Naive thymus-derived CD4-positive, alpha-beta T cell (primary cell): ENCODE measurements around the gene CNPPD1. TPM values are rescaled to one million over a fixed set of nuclear protein-coding genes. Genes with fewer than 3 reads are reported as not detected.

Experiments
- ATAC-seq: fragments of 150-1000 bp; cut with Tn5 transposase; 2 replicates; pipeline ENCODE4 v1.10.0; 2021; ENCODE audit warnings: mild to moderate bottlenecking, moderate library complexity
- CTCF ChIA-PET: fragments of 350-600 bp; sonication (Branson Sonifier 250); formaldehyde crosslinking; loops from one replicate; lab custom pipeline; 2021; ENCODE audit warnings: antibody characterized with exemption; lab: Charles Lee
- POLR2A ChIA-PET: fragments of 350-600 bp; sonication (Branson Sonifier 250); formaldehyde crosslinking; loops from one replicate; lab custom pipeline; 2021; ENCODE audit warnings: antibody characterized with exemption, inconsistent platforms; lab: Charles Lee
- DNase-seq, 9 donors: peaks; one replicate each; pipeline versions ENCODE4 v3.0.0 to v3.0.0-alpha.2; 2020 to 2022; ENCODE audit warnings: mixed read lengths in 1 of 9
- H3K27ac ChIP-seq: one replicate; pipeline ENCODE4 v1.7.0; 2013; ENCODE audit warnings: mild to moderate bottlenecking, low read depth, low read length, moderate library complexity
- H3K27me3 ChIP-seq, 2 donors: one replicate each; pipeline ENCODE4 v1.7.0; 2013; ENCODE audit warnings: low read length in 2 of 2, mild to moderate bottlenecking in 2 of 2, moderate library complexity in 2 of 2; ENCODE audit not compliant: control insufficient read depth in 2 of 2, insufficient read depth in 2 of 2
- H3K36me3 ChIP-seq, 3 experiments: 1 replicate in 2 of 3; 2 replicates in 1 of 3; pipeline ENCODE4 v1.7.0; 2013; ENCODE audit warnings: low read length in 3 of 3, mild to moderate bottlenecking in 3 of 3, moderate library complexity in 1 of 3; ENCODE audit not compliant: insufficient read depth in 3 of 3, control insufficient read depth in 2 of 3
- H3K4me1 ChIP-seq, 2 donors: one replicate each; pipeline ENCODE4 v1.7.0; 2013; ENCODE audit warnings: low read length in 2 of 2, mild to moderate bottlenecking in 2 of 2, moderate library complexity in 1 of 2; ENCODE audit not compliant: control insufficient read depth in 2 of 2, insufficient read depth in 2 of 2
- H3K4me3 ChIP-seq: 2 replicates; pipeline ENCODE4 v1.7.0; 2013; ENCODE audit warnings: mild to moderate bottlenecking, low read length
- H3K9me3 ChIP-seq, 3 experiments: 1 replicate in 2 of 3; 2 replicates in 1 of 3; pipeline ENCODE4 v1.7.0; 2013; ENCODE audit warnings: low read length in 3 of 3; ENCODE audit not compliant: control insufficient read depth in 2 of 3
- H3K27ac Mint-ChIP-seq, 9 donors: one replicate each; pipeline ENCODE4 v1.8.0; 2020 to 2022; ENCODE audit warnings: mixed read lengths in 9 of 9, mild to moderate bottlenecking in 8 of 9, moderate library complexity in 5 of 9, inconsistent platforms in 2 of 9
- H3K27me3 Mint-ChIP-seq, 5 donors: one replicate each; pipeline ENCODE4 v1.8.0; 2021 to 2022; ENCODE audit warnings: mixed read lengths in 5 of 5, mild to moderate bottlenecking in 1 of 5
- H3K36me3 Mint-ChIP-seq, 5 donors: one replicate each; pipeline ENCODE4 v1.8.0; 2020 to 2022; ENCODE audit warnings: mixed read lengths in 5 of 5, mild to moderate bottlenecking in 3 of 5, inconsistent platforms in 1 of 5
- H3K4me1 Mint-ChIP-seq, 7 donors: one replicate each; pipeline ENCODE4 v1.8.0; 2020 to 2022; ENCODE audit warnings: mixed read lengths in 7 of 7, mild to moderate bottlenecking in 3 of 7, inconsistent platforms in 1 of 7
- H3K4me3 Mint-ChIP-seq, 10 donors: one replicate each; pipeline ENCODE4 v1.8.0; 2020 to 2022; ENCODE audit warnings: mild to moderate bottlenecking in 10 of 10, mixed read lengths in 10 of 10, moderate library complexity in 6 of 10, inconsistent platforms in 2 of 10
- H3K9me3 Mint-ChIP-seq, 11 donors: one replicate each; pipeline ENCODE4 v1.8.0; 2020 to 2022; ENCODE audit warnings: mixed read lengths in 11 of 11, mild to moderate bottlenecking in 4 of 11, inconsistent platforms in 1 of 11, moderate library complexity in 1 of 11
- intact Hi-C, 2 donors: fragments of 100-400 bp; cut with micrococcal nuclease; formaldehyde crosslinking; loops; one replicate each; pipeline ENCODE4 v1.15.1; 2023
- polyA plus RNA-seq, 2 donors: library from polyadenylated mRNA; unstranded; fragments of 300-500 nt; fragmentation: Illumina TruSeq; gene quantifications; one replicate each; pipeline ENCODE4 v1.2.3, GENCODE V29; 2021
- total RNA-seq, 6 experiments: library from RNA in 5 of 6; stranded (reverse) in 5 of 6; gene quantifications; 1 replicate in 5 of 6; 2 replicates in 1 of 6; pipeline ENCODE4 v1.2.3 and lab custom pipeline; 2021 to 2026

CNPPD1 gene
- total and polyA plus RNA-seq, 7 experiments from 2014 or later: 48.2 to 77.6 (median 64.5) TPM

DNA sequence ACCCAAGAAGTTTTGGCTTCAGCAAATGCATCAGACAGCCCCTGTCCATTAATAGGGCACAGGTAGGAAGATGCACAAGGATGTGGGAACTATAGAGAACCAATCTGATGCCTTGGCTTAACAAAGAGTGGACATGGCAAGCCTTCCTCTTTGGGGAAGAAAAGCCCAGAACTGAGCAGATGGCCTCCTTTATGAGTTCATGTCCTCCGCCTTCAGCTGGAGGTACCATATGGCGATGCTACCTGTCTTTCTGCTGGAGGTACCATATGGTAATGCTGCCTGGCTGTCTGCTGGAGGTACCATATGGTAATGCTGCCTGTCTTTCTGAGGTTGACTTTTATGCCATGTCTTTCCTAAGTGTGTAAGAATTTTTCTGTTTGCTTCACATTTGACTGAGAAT is 7.4 kb upstream of the CNPPD1 start:
- Histone ChIP-seq H3K4me3 (no peak overlapping the region), H3K27ac (peak overlapping the region; percentile 8), H3K9me3 (no peaks in the 10 kb centered on the region), H3K27me3 (no peaks in the 10 kb centered on the region), H3K4me1 (peaks cover 14 to 21% of the 10 kb centered on the region in 2 donors), H3K36me3 (peaks cover 24 to 58% (median 35%) of the 10 kb centered on the region in 3 experiments)
- H3K27me3 Mint-ChIP-seq: no peaks in the 10 kb centered on the region
- peaks cover 0 to 38% (median 12%) of the 10 kb centered on the region in 5 donors for H3K36me3 Mint-ChIP-seq
- H3K9me3 Mint-ChIP-seq: no peaks in the 10 kb centered on the region
- ATAC-seq (no peak), DNase-seq (peak in 1 of 9 donors; percentile 12)
- H3K4me3 Mint-ChIP-seq: no peak overlapping the region
- peaks cover 30 to 51% (median 46%) of the 10 kb centered on the region in 7 donors for H3K4me1 Mint-ChIP-seq
- H3K27ac Mint-ChIP-seq: peak overlapping the region in 6 of 9 donors; percentile 2 to 67 (median 22)
- POLR2A ChIA-PET: interaction anchor here (0.8 to 5.4 kb wide), 3 partner anchors 14 to 22 kb away, joined by 4 to 47 read pairs (median 4); partner anchors contain the start of gene ZFAND2B
- CTCF ChIA-PET: interaction anchor here (2.2 kb wide), 1 partner anchor 12 kb away, joined by 6 read pairs; no protein-coding TSS in a partner anchor
- intact Hi-C loops: no loop called here

DNA sequence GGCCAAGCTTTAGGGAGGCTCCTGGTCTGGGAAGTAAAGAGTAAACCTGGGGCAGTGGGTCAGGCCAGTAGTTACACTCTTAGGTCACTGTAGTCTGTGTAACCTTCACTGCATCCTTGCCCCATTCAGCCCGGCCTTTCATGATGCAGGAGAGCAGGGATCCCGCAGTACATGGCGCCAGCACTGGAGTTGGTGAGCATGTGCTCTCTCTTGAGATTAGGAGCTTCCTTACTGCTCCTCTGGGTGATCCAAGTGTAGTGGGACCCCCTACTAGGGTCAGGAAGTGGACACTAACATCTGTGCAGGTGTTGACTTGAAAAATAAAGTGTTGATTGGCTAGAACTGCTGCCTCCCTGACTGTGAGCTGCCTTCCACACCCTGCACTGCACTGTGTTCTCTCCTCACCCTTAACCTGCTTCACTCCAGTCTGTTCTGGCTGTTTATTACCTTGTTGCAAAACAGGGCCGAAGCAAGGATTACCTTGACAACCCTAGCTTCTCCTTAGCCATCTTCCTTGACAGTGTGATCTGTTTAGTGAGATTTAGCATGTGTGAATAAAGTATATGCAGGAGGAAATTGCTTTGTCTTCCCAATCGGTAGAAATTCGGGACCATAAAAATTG is 6.5 kb upstream of the CNPPD1 start:
- no peak overlapping the region for H3K4me3 ChIP-seq
- DNase-seq: peak in 1 of 9 donors; percentile 16
- H3K4me3 Mint-ChIP-seq: peak overlapping the region in 3 of 10 donors; percentile 4 to 98 (median 32)
- H3K27me3 ChIP-seq: no peaks in the 10 kb centered on the region
- CTCF ChIA-PET: interaction anchor here (0.9 kb wide), 2 partner anchors 12 to 24 kb away, joined by 3 read pairs; no protein-coding TSS in a partner anchor
- intact Hi-C loops: no loop called here
- POLR2A ChIA-PET: interaction anchor here (0.6 to 5.4 kb wide), 4 partner anchors 15 to 35 kb away, joined by 4 to 47 read pairs (median 4); partner anchors contain the start of gene ZFAND2B
- peaks cover 18 to 26% of the 10 kb centered on the region in 2 donors for H3K4me1 ChIP-seq
- peaks cover 0 to 39% (median 12%) of the 10 kb centered on the region in 5 donors for H3K36me3 Mint-ChIP-seq
- H3K9me3 ChIP-seq: no peaks in the 10 kb centered on the region
- peaks cover 0 to 1% (median 0%) of the 10 kb centered on the region in 11 donors for H3K9me3 Mint-ChIP-seq
- H3K36me3 ChIP-seq: peaks cover 24 to 58% (median 35%) of the 10 kb centered on the region in 3 experiments
- peak overlapping the region in 8 of 9 donors; percentile 27 to 75 (median 66) for H3K27ac Mint-ChIP-seq
- ATAC-seq: no peak
- H3K27ac ChIP-seq: no peak overlapping the region
- H3K4me1 Mint-ChIP-seq: peaks cover 34 to 57% (median 51%) of the 10 kb centered on the region in 7 donors
- no peaks in the 10 kb centered on the region for H3K27me3 Mint-ChIP-seq

DNA sequence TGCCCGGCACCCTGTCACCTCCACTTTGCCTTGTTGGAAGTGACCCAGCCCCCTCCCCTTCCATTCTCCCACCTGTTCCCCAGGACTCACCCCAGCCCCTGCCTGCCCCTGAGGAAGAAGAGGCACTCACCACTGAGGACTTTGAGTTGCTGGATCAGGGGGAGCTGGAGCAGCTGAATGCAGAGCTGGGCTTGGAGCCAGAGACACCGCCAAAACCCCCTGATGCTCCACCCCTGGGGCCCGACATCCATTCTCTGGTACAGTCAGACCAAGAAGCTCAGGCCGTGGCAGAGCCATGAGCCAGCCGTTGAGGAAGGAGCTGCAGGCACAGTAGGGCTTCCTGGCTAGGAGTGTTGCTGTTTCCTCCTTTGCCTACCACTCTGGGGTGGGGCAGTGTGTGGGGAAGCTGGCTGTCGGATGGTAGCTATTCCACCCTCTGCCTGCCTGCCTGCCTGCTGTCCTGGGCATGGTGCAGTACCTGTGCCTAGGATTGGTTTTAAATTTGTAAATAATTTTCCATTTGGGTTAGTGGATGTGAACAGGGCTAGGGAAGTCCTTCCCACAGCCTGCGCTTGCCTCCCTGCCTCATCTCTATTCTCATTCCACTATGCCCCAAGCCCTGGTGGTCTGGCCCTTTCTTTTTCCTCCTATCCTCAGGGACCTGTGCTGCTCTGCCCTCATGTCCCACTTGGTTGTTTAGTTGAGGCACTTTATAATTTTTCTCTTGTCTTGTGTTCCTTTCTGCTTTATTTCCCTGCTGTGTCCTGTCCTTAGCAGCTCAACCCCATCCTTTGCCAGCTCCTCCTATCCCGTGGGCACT is 5.8 kb upstream of the CNPPD1 start:
- Histone ChIP-seq H3K36me3 (peaks cover 24 to 58% (median 35%) of the 10 kb centered on the region in 3 experiments), H3K4me1 (peaks cover 20 to 26% of the 10 kb centered on the region in 2 donors), H3K4me3 (no peak overlapping the region), H3K27ac (peak overlapping the region; percentile 38), H3K9me3 (no peaks in the 10 kb centered on the region), H3K27me3 (no peaks in the 10 kb centered on the region)
- POLR2A ChIA-PET: interaction anchor here (0.6 to 5.4 kb wide), 7 partner anchors 11 to 97 kb away, joined by 3 to 47 read pairs (median 5); partner anchors contain the start of genes DNAJB2 and ZFAND2B
- intact Hi-C loops: no loop called here
- no peak for ATAC-seq
- peak overlapping the region in 5 of 10 donors; percentile 10 to 98 (median 32) for H3K4me3 Mint-ChIP-seq
- peaks cover 0 to 39% (median 12%) of the 10 kb centered on the region in 5 donors for H3K36me3 Mint-ChIP-seq
- peak in 1 of 9 donors; percentile 12 for DNase-seq
- peak overlapping the region in 8 of 9 donors; percentile 41 to 78 (median 66) for H3K27ac Mint-ChIP-seq
- H3K27me3 Mint-ChIP-seq: no peaks in the 10 kb centered on the region
- H3K9me3 Mint-ChIP-seq: peaks cover 0 to 1% (median 0%) of the 10 kb centered on the region in 11 donors
- CTCF ChIA-PET: interaction anchor here (0.9 to 1.9 kb wide), 6 partner anchors 9 to 24 kb away, joined by 3 to 7 read pairs (median 4); partner anchors contain the start of genes NHEJ1 and ZFAND2B
- H3K4me1 Mint-ChIP-seq: peaks cover 35 to 58% (median 54%) of the 10 kb centered on the region in 7 donors

DNA sequence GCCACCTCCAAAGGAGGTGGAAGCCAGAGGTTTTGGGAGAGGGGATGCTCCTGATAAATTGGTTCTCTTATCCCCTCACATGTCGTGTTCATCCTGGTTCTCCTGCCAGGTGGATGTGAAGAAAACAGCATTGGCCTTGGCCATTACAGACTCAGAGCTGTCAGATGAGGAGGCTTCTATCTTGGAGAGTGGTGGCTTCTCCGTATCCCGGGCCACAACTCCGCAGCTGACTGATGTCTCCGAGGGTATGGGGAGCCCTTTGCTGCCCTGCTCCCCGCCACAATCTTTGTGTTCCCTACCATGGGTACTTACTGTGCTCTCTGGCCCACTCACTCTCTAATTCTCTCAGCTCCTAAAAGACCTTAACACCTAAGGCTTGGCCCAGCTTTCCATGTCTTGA is 4.8 kb upstream of the CNPPD1 start:
- Histone ChIP-seq H3K4me1 (peaks cover 26% of the 10 kb centered on the region in 2 donors), H3K4me3 (no peak overlapping the region), H3K9me3 (no peaks in the 10 kb centered on the region), H3K27ac (no peak overlapping the region), H3K27me3 (no peaks in the 10 kb centered on the region), H3K36me3 (peaks cover 24 to 58% (median 35%) of the 10 kb centered on the region in 3 experiments)
- H3K36me3 Mint-ChIP-seq: peaks cover 0 to 37% (median 12%) of the 10 kb centered on the region in 5 donors
- ChIA-PET POLR2A (interaction anchor here (0.6 to 5.4 kb wide), 10 partner anchors 11 to 114 kb away, joined by 3 to 47 read pairs (median 4); partner anchors contain the start of genes ANKZF1, ATG9A, DNAJB2 and TUBA4B), CTCF (interaction anchor here (0.6 to 1.9 kb wide), 8 partner anchors 9 to 30 kb away, joined by 3 to 7 read pairs (median 4); partner anchors contain the start of genes NHEJ1, SLC23A3 and ZFAND2B)
- H3K9me3 Mint-ChIP-seq: peaks cover 0 to 1% (median 0%) of the 10 kb centered on the region in 11 donors
- DNase-seq (peak in 1 of 9 donors; percentile 10), ATAC-seq (no peak)
- intact Hi-C loops: no loop called here
- no peaks in the 10 kb centered on the region for H3K27me3 Mint-ChIP-seq
- H3K27ac Mint-ChIP-seq: peak overlapping the region in 8 of 9 donors; percentile 23 to 78 (median 60)
- peaks cover 37 to 59% (median 56%) of the 10 kb centered on the region in 7 donors for H3K4me1 Mint-ChIP-seq
- H3K4me3 Mint-ChIP-seq: peak overlapping the region in 9 of 10 donors; percentile 8 to 98 (median 44)

DNA sequence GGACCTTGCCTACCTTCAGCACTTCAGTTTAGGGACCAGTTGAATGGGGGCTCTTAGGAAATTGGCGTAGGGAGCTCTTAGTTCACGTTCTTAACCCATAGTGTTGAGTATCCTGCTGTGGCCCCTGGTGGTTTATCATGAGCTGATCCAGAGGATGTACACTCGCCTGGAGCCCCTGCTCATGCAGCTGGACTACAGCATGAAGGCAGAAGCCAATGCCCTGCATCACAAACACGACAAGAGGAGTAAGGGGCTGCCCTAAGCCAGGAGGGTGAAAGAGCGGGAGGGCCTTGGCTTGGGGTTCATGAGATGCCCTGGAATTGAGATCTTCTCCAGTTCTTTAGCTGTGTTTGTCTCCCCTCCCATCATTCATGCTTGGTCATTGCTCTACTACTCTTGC is 4.2 kb upstream of the CNPPD1 start:
- H3K36me3 ChIP-seq: peaks cover 24 to 58% (median 35%) of the 10 kb centered on the region in 3 experiments

More for the DNA sequence above, 4.2 kb upstream of the CNPPD1 start:
- Histone ChIP-seq H3K4me3 (no peak overlapping the region), H3K9me3 (no peaks in the 10 kb centered on the region), H3K27ac (no peak overlapping the region), H3K27me3 (no peaks in the 10 kb centered on the region), H3K4me1 (peaks cover 26 to 28% of the 10 kb centered on the region in 2 donors)
- Mint-ChIP-seq H3K36me3 (peaks cover 0 to 37% (median 12%) of the 10 kb centered on the region in 5 donors), H3K27me3 (no peaks in the 10 kb centered on the region), H3K4me3 (peak overlapping the region in 6 of 10 donors; percentile 8 to 98 (median 46)), H3K27ac (peak overlapping the region in 7 of 9 donors; percentile 39 to 78 (median 72)), H3K9me3 (peaks cover 0 to 1% (median 0%) of the 10 kb centered on the region in 11 donors), H3K4me1 (peaks cover 39 to 61% (median 58%) of the 10 kb centered on the region in 7 donors)
- ChIA-PET CTCF (interaction anchor here (0.6 to 1.9 kb wide), 7 partner anchors 9 to 31 kb away, joined by 3 to 13 read pairs (median 4); partner anchors contain the start of genes SLC23A3 and ZFAND2B), POLR2A (interaction anchor here (0.6 to 5.4 kb wide), 10 partner anchors 9 to 114 kb away, joined by 3 to 47 read pairs (median 4); partner anchors contain the start of genes ANKZF1, ATG9A, TUBA4B and ZFAND2B)
- ATAC-seq (no peak), DNase-seq (no peak)
- intact Hi-C loops: no loop called here
